ENCODE measurements around the gene PKP3. TPM values are rescaled to one million over a fixed set of nuclear protein-coding genes. Genes with fewer than 3 reads are reported as not detected.

The PKP3 gene
- total and polyA plus RNA-seq, 7 donors, result 0.27 to 140 (median 57.1) TPM; not detected in 2

- no peaks in the 10 kb centered on the region for H3K9me3 ChIP-seq
- WGBS, 2 donors, result 42 to 71% methylated on average over 7 of the region's 7 CpGs
- H3K27ac ChIP-seq, result no peak overlapping the region
- no peak overlapping the region for H3K4me3 ChIP-seq
- TF ChIP-seq POLR2A (IDR thresholded peaks at IDR 0.05) (no peak), POLR2AphosphoS5 (IDR thresholded peaks at IDR 0.05) (no peak), EP300 (IDR thresholded peaks at IDR 0.05) (no peak), CTCF (IDR thresholded peaks at IDR 0.05) (no peak)
- H3K4me1 ChIP-seq, result peaks cover 0 to 35% (median 28%) of the 10 kb centered on the region in 4 donors
- no peak for DNase-seq
- intact Hi-C loops (cut with DNase I), result loop anchor here (5.0 kb wide), 2 partner anchors 90 to 140 kb away; partner anchors contain the start of gene IFITM2
- H3K36me3 ChIP-seq, result no peaks in the 10 kb centered on the region
- H3K27me3 ChIP-seq, result peaks cover 7 to 30% (median 9%) of the 10 kb centered on the region in 3 donors
Observed at GRCh38 chr11:446891-447290, 52.9 kb downstream of the PKP3 start.

GRCh38 chr11:447923-448731 is 54.1 kb downstream of the PKP3 start:
- Histone ChIP-seq H3K4me1 (peaks cover 0 to 39% (median 33%) of the 10 kb centered on the region in 4 donors), H3K36me3 (peaks cover 0 to 11% (median 0%) of the 10 kb centered on the region in 4 donors), H3K27ac (peak overlapping the region; percentile 91 to 94 (median 93)), H3K9me3 (no peaks in the 10 kb centered on the region), H3K4me3 (peak overlapping the region; percentile 49 to 62 (median 62)), H3K27me3 (peaks cover 0 to 17% (median 0%) of the 10 kb centered on the region in 3 donors)
- peak; percentile 97 for DNase-seq
- intact Hi-C loops (cut with DNase I), result loop anchor here (1.0 to 5.0 kb wide), 5 partner anchors 42 to 239 kb away; partner anchors contain the start of genes IFITM2 and RNH1
- 1 to 4% methylated on average over 55 of the region's 55 CpGs for WGBS, 2 donors
- peak; percentile 79 to 82 for TF ChIP-seq POLR2A (IDR thresholded peaks at IDR 0.05)
- peak; percentile 61 to 94 (median 80) for TF ChIP-seq CTCF (IDR thresholded peaks at IDR 0.05)
- peak in 1 of 4 donors; percentile 19 for TF ChIP-seq EP300 (IDR thresholded peaks at IDR 0.05)
- TF ChIP-seq POLR2AphosphoS5 (IDR thresholded peaks at IDR 0.05), result peak; percentile 94 to 96 (median 95)

- 0 to 1% methylated on average over 108 of the region's 108 CpGs for WGBS, 2 donors
- H3K27ac ChIP-seq, result peak within 1 kb of the TSS; percentile 91 to 94 (median 93)
- peaks cover 0 to 22% (median 3%) of the 10 kb centered on the region in 4 donors for H3K36me3 ChIP-seq
- no peaks in the 10 kb centered on the region for H3K27me3 ChIP-seq
- H3K9me3 ChIP-seq, result no peaks in the 10 kb centered on the region
- peaks cover 0 to 39% (median 33%) of the 10 kb centered on the region in 4 donors for H3K4me1 ChIP-seq
- peak; percentile 99 for DNase-seq
- H3K4me3 ChIP-seq, result peak within 1 kb of the TSS; percentile 73 to 100 (median 95)
- peak; percentile 72 to 77 for TF ChIP-seq POLR2A (IDR thresholded peaks at IDR 0.05)
- no peak for TF ChIP-seq CTCF (IDR thresholded peaks at IDR 0.05)
- peak; percentile 92 to 97 (median 96) for TF ChIP-seq POLR2AphosphoS5 (IDR thresholded peaks at IDR 0.05)
- TF ChIP-seq EP300 (IDR thresholded peaks at IDR 0.05), result peak in 1 of 4 donors; percentile 76
- intact Hi-C loops (cut with DNase I), result loop anchor here (2.0 to 5.0 kb wide), 6 partner anchors 19 to 241 kb away; partner anchors contain the start of genes IFITM2, PGGHG and RNH1
Observed at GRCh38 chr11:449889-450808, 56.1 kb downstream of the PKP3 start, which contains the start of gene PTDSS2. Gene PTDSS2 (plus strand): TSS chr11:450279. CDS start chr11:450456, 177 bp downstream.

GRCh38 chr11:450809-451451 is 56.9 kb downstream of the PKP3 start:
- WGBS, 2 donors, result 2 to 6% methylated on average over 46 of the region's 46 CpGs
- Histone ChIP-seq H3K4me1 (peaks cover 0 to 39% (median 33%) of the 10 kb centered on the region in 4 donors), H3K36me3 (peaks cover 0 to 22% (median 3%) of the 10 kb centered on the region in 4 donors), H3K4me3 (peak overlapping the region; percentile 73 to 100 (median 95)), H3K27me3 (no peaks in the 10 kb centered on the region), H3K27ac (peak overlapping the region; percentile 91 to 94 (median 93)), H3K9me3 (no peaks in the 10 kb centered on the region)
- TF ChIP-seq EP300 (IDR thresholded peaks at IDR 0.05) (no peak), CTCF (IDR thresholded peaks at IDR 0.05) (no peak), POLR2A (IDR thresholded peaks at IDR 0.05) (no peak), POLR2AphosphoS5 (IDR thresholded peaks at IDR 0.05) (no peak)
- intact Hi-C loops (cut with DNase I), result loop anchor here (2.0 to 5.0 kb wide), 2 partner anchors 18 to 164 kb away; partner anchors contain the start of gene PGGHG
- DNase-seq, result peak; percentile 83

Data from sigmoid colon (tissue), 7 donors.